NCI-H2196 treated with DMSO at 0.1 percent for 48 hours (cell line): Measurements from ENCODE around the gene INO80E.
"Not testable (repeated sequence)": the region's sequence is repeated elsewhere in the genome, so short reads cannot be mapped to it uniquely, and the experiment has no call there.

ENCODE experiments used
- DNase-seq: peaks from one replicate; lab custom pipeline; 2025; ENCODE audit not compliant: unreplicated experiment; lab: John Stamatoyannopoulos, UW

The INO80E gene

GRCh38 chr16:30030011-30030685, 34.1 kb downstream of the INO80E start:
- no peak for DNase-seq

- DNase-seq: no peak
Measured at GRCh38 chr16:30030841-30031413, 34.9 kb downstream of the INO80E start, which contains the start of gene TLCD3B. TLCD3B (minus strand) TSS chr16:30031271; CDS start chr16:30030527, 744 bp downstream.

GRCh38 chr16:30031477-30031918, 35.5 kb downstream of the INO80E start:
- no peak for DNase-seq

GRCh38 chr16:30032083-30032819, 36.2 kb downstream of the INO80E start:
- peak; percentile 57 for DNase-seq

GRCh38 chr16:30033270-30033669, 37.2 kb downstream of the INO80E start:
- DNase-seq: no peak

GRCh38 chr16:30040221-30040620, 44.2 kb downstream of the INO80E start:
- DNase-seq: no peak

- DNase-seq: not testable (repeated sequence)
Measured at GRCh38 chr16:30040690-30041089, 44.6 kb downstream of the INO80E start.

- DNase-seq: no peak
Measured at GRCh38 chr16:30041841-30042240, 45.8 kb downstream of the INO80E start.

- no peak for DNase-seq
Measured at GRCh38 chr16:30046178-30046577, 50.1 kb downstream of the INO80E start.

GRCh38 chr16:30046588-30046987, 50.5 kb downstream of the INO80E start:
- DNase-seq: no peak

GRCh38 chr16:30049871-30050270, 53.8 kb downstream of the INO80E start:
- DNase-seq: no peak

GRCh38 chr16:30051518-30051917, 55.5 kb downstream of the INO80E start:
- no peak for DNase-seq

- peak; percentile 93 for DNase-seq
Measured at GRCh38 chr16:30052671-30053372, 56.8 kb downstream of the INO80E start.

GRCh38 chr16:30053376-30054015, 57.5 kb downstream of the INO80E start:
- DNase-seq: no peak

GRCh38 chr16:30054451-30054850, 58.4 kb downstream of the INO80E start:
- DNase-seq: no peak

GRCh38 chr16:30054959-30055553, 59.0 kb downstream of the INO80E start:
- DNase-seq: peak; percentile 42
